HG03175 (cell line): ENCODE results near the gene CLCN4.

Source experiments
- ATAC-seq: cut with Tn5 transposase; IDR thresholded peaks from one replicate; pipeline ENCODE4 v1.9.1; 2021; ENCODE audit warnings: mild to moderate bottlenecking, moderate library complexity; ENCODE audit not compliant: unreplicated experiment

The CLCN4 gene

DNA sequence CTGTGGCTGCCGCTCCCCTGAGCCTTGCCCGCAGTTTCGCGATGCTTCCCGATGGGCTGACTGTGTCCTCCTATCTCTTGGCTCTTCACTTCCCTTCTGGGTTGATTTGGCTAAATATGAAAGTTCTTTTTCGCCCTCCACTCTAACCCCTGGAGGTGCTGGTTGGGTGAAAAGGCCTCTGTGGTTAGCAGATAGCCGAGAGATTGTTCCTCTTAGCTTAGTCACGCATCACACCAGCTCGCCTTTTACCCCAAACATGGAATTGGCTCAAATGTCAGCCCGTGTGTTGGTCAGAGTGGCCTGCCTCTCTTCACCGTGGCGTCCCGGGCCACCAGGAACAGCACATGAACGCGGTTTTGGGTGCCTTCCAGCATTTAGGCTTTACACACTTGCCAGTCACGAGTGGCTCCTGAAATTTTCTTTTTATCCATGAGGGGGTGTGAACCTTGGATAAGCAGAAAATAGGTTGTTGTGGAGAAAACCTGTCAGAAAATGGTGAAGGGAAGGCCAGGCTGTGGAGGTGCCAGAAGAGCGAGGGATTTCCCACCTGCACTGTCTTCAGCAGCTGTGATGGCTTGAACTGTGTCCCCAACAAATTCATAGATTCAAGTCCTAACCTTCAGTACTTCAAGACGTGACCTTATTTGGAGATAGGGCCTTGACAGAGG, 8.9 kb downstream of the CLCN4 start:
- peak; percentile 43 for ATAC-seq

- ATAC-seq = peak; percentile 23
Measured at GRCh38 chrX:10166248-10166716, 9.5 kb downstream of the CLCN4 start.

GRCh38 chrX:10166731-10167151, 10.0 kb downstream of the CLCN4 start:
- peak; percentile 34 for ATAC-seq

DNA sequence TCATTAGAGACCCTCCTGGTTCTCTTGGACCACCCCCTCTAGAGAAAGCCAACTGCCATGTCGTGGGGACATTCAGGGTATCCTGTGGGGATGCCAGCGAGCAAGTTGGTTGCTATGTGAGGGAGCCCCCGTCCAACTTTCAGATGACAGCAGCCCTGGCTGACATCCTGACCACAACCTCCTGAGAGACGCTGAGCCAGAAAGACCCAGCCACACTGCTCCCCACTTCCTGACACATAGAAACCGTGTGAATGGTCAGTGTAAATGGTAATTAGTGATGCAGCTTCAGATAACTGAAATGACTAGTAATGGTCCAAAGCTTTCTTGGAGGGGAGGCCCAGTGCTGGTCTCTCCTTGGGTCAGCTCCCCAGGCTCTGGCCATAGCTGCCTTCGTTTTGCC, 10.8 kb downstream of the CLCN4 start:
- peak; percentile 64 for ATAC-seq

DNA sequence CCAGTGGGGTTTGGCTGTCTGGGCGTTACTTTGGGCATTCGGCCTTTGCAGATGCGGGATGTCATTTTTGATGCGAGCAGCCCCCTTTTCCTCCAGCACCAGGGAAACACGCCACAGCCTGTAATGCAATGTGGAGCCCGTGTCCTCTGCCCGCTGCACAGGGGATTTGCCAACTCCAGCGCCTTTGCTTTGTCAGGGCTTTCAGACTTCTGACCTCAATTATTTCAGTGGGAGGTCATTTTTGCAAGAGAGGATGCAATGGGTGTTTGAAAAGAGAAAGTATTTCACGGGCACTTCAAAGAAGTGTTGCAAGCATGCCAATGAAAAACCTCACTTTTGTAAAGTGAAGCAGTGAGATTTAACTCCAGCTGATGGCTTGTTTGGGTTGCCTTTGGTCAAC, 11.5 kb downstream of the CLCN4 start:
- ATAC-seq = no peak

DNA sequence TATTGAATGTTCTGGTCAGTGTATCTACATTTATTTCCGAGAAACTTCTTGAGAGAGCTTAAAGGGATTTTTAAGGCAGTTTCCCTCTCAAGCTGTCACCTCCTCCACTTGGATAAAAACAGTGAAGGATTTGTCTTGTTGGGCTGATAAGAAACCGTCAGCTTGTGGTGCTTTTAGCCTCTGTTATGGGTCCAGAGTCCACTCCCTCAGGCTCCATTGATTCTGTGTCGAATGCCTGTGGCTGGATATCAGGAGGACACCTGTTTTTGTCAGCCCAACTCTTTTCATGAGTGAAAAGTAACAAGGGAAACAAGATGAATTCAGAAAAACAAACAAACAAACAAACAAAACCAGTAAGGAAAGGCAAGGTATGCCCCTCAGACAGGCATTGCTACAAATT, 12.4 kb downstream of the CLCN4 start:
- ATAC-seq = no peak

DNA sequence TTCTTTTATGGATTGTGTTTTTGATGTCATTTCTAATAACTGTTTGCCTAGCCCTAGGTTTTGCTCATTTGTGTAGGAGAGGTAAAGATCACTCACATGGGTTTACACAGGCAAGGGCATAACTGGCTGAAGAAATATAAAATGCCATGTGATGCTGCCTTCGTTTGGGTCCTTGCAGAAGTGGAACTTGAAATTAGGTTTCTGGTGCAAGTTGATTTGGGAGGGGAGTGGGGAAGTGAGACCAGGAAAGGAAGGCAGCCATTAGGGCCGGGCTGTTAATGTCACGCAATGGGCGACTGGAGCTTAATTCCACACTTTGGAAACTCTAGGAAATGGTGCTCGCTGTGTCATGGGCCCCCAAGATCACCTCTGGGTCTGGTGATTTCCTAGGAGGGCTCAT, 14.5 kb downstream of the CLCN4 start:
- ATAC-seq = no peak

GRCh38 chrX:10172877-10173276, 16.1 kb downstream of the CLCN4 start:
- no peak for ATAC-seq

DNA sequence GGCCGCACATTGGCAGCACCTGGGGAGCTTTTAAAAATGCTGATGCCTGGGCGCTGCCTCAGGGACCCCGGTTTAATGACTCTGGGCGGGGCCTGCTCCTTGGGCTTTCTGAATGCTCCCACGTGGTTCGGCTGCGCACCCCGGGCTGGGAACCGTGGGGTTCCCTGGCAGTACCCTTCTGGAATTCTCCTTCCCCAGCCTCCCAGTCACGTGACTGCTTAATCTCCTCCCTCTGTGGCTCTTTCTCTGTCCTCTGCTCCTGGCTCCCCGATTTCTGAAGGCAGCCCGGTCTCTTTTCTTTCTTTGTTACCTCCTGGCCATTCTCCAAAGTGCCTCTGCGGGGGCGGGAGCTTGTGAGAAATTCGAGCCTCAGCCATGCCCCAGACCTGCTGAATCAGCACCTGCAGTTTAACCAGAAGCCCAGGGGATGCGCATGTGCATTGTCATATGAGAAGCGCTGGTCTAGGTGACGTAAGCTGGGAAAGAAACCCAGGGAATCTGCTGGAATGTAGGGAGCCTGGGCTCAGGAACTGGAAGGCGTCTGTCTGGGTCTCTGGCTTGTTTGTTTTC, 16.6 kb downstream of the CLCN4 start:
- ATAC-seq = no peak

- no peak for ATAC-seq
Measured at GRCh38 chrX:10174051-10174450, 17.3 kb downstream of the CLCN4 start.

- no peak for ATAC-seq
Measured at GRCh38 chrX:10174810-10175209, 18.0 kb downstream of the CLCN4 start.

DNA sequence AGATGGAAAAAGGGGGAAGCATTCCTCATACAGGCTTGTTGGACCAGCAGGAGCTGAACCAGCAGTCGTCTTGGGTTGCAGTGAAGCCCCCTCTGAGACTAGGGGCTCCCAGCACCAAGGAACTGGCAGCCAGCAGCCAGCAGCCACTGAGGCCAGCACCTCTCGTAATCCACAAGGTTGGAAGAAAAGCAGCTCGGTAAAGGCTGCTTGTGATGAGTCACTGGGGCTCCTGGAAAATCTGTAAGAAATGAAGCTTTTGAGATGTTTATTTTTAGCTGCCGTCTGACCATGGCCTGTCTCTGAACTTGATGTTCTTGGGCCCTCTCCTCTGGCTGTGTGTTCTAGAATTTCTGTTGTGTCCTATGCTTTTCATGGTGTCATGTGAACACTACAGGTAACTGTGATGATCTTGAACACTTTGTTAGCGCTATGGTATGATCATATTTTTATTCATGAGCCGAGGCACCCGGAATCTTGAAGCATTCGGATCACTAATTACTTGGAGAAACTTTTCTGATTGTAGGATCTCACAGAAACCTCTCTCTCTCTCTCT, 18.6 kb downstream of the CLCN4 start:
- no peak for ATAC-seq

- no peak for ATAC-seq
Measured at GRCh38 chrX:10176121-10177003, 19.6 kb downstream of the CLCN4 start.

DNA sequence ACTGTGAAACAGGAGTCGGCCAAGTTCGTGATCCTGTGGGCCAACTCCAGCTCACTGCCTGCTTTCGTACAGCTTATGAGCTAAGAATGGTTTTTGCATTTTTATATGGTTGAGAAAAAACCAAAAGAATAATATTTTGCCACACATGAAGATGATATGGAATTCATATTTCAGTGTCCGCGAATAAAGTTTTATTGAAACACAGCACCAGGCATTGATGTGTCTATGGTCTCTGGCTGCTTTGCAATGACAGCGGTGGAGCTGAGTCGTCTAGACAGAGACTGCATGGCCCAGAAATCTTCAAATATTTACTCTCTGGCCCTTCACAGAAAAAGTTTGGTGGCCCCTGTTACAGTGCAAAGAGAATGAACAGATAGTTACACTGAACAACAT, 20.2 kb downstream of the CLCN4 start:
- ATAC-seq = no peak

- no peak for ATAC-seq
Measured at GRCh38 chrX:10177601-10178000, 20.8 kb downstream of the CLCN4 start.

- ATAC-seq = no peak
Measured at GRCh38 chrX:10178866-10179463, 22.2 kb downstream of the CLCN4 start.

DNA sequence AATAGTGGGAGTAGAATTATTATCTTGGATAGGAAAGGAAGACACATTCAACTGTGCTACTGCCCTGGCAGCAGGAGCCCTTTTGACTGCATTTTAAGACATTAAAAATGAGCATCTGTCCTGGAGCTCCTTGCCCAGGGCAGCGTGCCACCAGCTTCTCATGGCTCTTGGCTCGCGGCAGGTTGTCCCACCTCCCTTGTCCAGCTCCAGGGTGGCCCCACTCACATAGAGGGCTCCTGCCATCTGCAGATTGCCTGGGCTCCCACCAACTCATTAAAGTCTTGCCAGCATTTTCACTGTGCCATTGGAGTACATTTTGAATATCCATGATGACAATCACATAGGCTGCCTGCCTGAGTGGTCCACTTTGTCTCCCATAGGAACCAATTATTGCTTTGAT, 27.0 kb downstream of the CLCN4 start:
- no peak for ATAC-seq

GRCh38 chrX:10184411-10184810, 27.6 kb downstream of the CLCN4 start:
- no peak for ATAC-seq

DNA sequence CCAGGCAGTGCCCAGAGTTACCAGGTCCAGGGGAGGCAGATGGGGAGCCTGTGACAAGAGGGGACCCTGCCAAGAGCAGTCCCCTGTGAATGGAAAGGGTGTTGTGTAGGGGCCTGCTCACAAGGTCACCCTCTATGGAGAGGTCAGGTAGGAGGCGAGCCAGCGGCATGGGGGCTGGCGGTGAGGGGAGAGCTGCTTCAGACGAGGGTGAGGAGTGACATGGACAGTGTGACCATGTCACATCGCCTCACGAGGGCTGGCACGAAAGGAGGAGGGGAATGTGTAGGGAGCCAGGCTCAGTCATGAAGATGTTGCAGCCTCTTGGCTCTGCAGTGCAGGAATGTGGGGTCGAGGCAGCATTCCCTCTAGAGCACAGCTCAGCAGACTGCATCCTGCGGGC, 29.6 kb downstream of the CLCN4 start:
- ATAC-seq = no peak

- ATAC-seq = no peak
Measured at GRCh38 chrX:10187421-10187820, 30.6 kb downstream of the CLCN4 start.
